HepG2 (cell line): ENCODE measurements around the gene ANKS1B.

Experiments used
- CEBPB ChIP-seq: IDR thresholded peaks from 2 replicates; pipeline ENCODE4 v1.6.1; 2011; ENCODE audit warnings: low read depth, low read length, improper control_type of control experiment, borderline replicate concordance
- ESRRA ChIP-seq: sonication (generic); formaldehyde crosslinking; IDR thresholded peaks from 2 replicates; pipeline ENCODE4 v1.5.1; 2020; ENCODE audit warnings: mild to moderate bottlenecking, low read depth, missing genetic modification reagents
- MAZ ChIP-seq, 2 experiments: sonication (generic) in 1 of 2; formaldehyde crosslinking in 1 of 2; IDR thresholded peaks; 2 replicates each; pipeline versions ENCODE4 v1.5.0 to v1.6.1; 2012 to 2020; ENCODE audit warnings: low read depth in 2 of 2, mild to moderate bottlenecking in 2 of 2, borderline replicate concordance in 1 of 2, improper control_type of control experiment in 1 of 2, low read length in 1 of 2, missing genetic modification reagents in 1 of 2, moderate library complexity in 1 of 2
- POLR2A ChIP-seq, 2 experiments: IDR thresholded peaks; 2 replicates each; pipeline ENCODE4 v1.6.1; 2011; ENCODE audit warnings: low read depth in 2 of 2, low read length in 2 of 2, mild to moderate bottlenecking in 1 of 2, moderate library complexity in 1 of 2; ENCODE audit not compliant: insufficient read depth in 1 of 2
- TOE1 ChIP-seq: sonication (generic); formaldehyde crosslinking; IDR thresholded peaks from 2 replicates; pipeline ENCODE4 v1.4.0; 2020; ENCODE audit warnings: mild to moderate bottlenecking, missing genetic modification reagents
- ZNF782 ChIP-seq: sonication (generic); formaldehyde crosslinking; IDR thresholded peaks from 2 replicates; pipeline ENCODE4 v1.4.0; 2020; ENCODE audit warnings: missing genetic modification reagents, mild to moderate bottlenecking, borderline replicate concordance
- TF ChIP-seq, protein P1 (sequence below): sonication (generic); formaldehyde crosslinking; IDR thresholded peaks from 2 replicates; pipeline ENCODE4 v1.5.0; 2020; ENCODE audit warnings: mild to moderate bottlenecking, missing genetic modification reagents, moderate library complexity

DNA sequence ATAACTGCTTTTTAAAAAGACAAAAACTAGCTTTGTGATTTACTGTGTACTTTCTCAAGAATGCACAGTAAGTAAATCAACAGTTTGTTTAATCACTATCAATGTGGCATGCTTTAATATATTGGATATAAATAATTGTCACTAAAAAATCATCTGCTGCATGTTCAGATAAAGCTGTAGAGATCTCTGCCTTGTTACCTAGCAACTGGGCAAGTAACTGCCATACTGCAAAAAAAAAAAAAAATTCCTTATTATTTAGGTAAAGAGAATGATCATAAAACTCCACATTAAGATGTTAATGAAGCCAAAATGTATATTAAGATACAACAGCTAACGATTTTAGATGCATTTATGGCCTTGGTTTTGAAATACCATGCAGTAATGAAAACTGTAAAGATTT, 1102.2 kb downstream of the ANKS1B start:
- no peak for TF ChIP-seq POLR2A (IDR thresholded peaks at IDR 0.05; ENCODE audit: insufficient read depth in 1 of 2, low read depth in 2 of 2, low read length in 2 of 2)
- TF ChIP-seq CEBPB, result no peak
- TF ChIP-seq ZNF782 (CRISPR knock-in tag), result no peak
- no peak for TF ChIP-seq ESRRA
- TF ChIP-seq TOE1 (CRISPR knock-in tag), result no peak
- TF ChIP-seq, protein P1, sequence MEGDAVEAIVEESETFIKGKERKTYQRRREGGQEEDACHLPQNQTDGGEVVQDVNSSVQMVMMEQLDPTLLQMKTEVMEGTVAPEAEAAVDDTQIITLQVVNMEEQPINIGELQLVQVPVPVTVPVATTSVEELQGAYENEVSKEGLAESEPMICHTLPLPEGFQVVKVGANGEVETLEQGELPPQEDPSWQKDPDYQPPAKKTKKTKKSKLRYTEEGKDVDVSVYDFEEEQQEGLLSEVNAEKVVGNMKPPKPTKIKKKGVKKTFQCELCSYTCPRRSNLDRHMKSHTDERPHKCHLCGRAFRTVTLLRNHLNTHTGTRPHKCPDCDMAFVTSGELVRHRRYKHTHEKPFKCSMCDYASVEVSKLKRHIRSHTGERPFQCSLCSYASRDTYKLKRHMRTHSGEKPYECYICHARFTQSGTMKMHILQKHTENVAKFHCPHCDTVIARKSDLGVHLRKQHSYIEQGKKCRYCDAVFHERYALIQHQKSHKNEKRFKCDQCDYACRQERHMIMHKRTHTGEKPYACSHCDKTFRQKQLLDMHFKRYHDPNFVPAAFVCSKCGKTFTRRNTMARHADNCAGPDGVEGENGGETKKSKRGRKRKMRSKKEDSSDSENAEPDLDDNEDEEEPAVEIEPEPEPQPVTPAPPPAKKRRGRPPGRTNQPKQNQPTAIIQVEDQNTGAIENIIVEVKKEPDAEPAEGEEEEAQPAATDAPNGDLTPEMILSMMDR, result no peak
- no peak for TF ChIP-seq MAZ (IDR thresholded peaks at IDR 0.05; ENCODE audit: borderline replicate concordance, low read depth, low read length)
- TF ChIP-seq MAZ (CRISPR knock-in tag; IDR thresholded peaks at IDR 0.05; ENCODE audit: low read depth), result no peak
